HL-60/S4 (cell line): ENCODE results near the gene ZMYM1.
"Not testable (repeated sequence)": the region's sequence is repeated elsewhere in the genome, so short reads cannot be mapped to it uniquely, and the experiment has no call there.

Source experiments
- in situ Hi-C: fragments of 300-500 bp; cut with MboI; formaldehyde crosslinking; loops from 2 replicates; pipeline ENCODE4 v1.14.3; 2022; ENCODE audit warnings: low sequenced_read_pairs

Gene ZMYM1

GRCh38 chr1:35079003-35079930 lies at the start of gene ZMYM1:
Gene ZMYM1, plus strand, starts transcription at chr1:35079385. Its CDS starts 14,603 bp downstream, at chr1:35093988.
- in situ Hi-C loops, result no loop called here

- in situ Hi-C loops, result no loop called here
Observed at GRCh38 chr1:35029761-35030160, 49.4 kb upstream of the ZMYM1 start.

DNA sequence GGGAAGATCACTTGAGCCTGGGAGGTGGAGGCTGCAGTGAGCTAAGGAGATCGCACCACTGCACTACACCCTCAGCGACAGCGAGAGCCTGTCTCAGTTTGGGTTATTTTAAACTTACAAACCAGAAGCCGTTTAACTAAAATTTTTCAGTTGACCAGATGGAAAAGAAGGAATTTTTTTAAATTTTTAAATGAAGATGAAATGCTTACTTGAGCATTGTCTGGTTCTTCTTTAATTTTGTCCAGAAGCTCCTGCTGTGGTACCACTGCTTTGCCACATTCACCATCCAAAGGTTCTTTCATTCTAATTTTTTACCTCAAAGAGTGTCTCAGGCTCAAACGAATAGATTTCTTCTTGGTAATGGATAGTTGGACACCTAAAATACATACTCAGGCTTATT lies 48.8 kb upstream of the ZMYM1 start:
- in situ Hi-C loops, result no loop called here

GRCh38 chr1:35030756-35031446 lies 48.3 kb upstream of the ZMYM1 start:
- in situ Hi-C loops, result no loop called here

DNA sequence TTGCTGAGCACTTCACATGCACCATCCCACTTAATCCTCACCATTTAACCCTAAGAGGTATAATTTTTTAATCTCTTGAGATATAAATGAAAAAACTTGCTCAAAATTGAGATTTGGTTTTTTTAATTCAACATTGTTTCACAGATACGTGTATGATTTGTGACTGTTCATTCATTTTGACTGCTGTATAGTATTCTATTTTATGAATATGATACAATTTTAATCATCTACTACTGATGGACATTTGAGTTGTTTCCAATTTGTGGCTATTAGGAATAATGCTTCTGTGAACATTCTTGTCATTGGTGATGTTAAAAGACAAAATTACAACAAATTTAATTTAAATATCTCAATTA lies 46.8 kb upstream of the ZMYM1 start:
- in situ Hi-C loops, result no loop called here

- in situ Hi-C loops, result no loop called here
Observed at GRCh38 chr1:35033346-35033745, 45.8 kb upstream of the ZMYM1 start.

GRCh38 chr1:35036621-35037020 lies 42.6 kb upstream of the ZMYM1 start:
- in situ Hi-C loops, result no loop called here

- in situ Hi-C loops, result no loop called here
Observed at GRCh38 chr1:35037206-35037605, 42.0 kb upstream of the ZMYM1 start.

GRCh38 chr1:35038723-35039122 lies 40.5 kb upstream of the ZMYM1 start:
- in situ Hi-C loops, result no loop called here

DNA sequence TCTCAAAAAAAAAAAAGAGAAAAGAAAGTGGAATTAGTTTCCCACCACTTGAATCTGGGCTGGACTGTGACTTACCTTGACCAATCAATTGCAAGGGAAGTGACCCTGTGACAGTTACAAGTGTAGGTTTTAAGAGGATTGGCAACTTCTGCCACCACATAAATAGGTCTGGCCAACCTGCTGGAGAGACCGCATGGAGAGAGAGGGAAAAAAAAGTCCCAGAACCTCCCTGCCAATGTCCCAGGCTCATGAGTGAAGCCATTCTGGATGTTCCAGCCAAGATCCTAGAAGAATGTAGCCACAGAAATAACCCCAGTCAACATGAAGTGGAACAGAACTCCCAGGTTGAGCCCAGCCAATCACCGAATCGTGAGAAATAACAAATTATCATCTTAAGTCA lies 35.7 kb upstream of the ZMYM1 start:
- in situ Hi-C loops, result no loop called here

DNA sequence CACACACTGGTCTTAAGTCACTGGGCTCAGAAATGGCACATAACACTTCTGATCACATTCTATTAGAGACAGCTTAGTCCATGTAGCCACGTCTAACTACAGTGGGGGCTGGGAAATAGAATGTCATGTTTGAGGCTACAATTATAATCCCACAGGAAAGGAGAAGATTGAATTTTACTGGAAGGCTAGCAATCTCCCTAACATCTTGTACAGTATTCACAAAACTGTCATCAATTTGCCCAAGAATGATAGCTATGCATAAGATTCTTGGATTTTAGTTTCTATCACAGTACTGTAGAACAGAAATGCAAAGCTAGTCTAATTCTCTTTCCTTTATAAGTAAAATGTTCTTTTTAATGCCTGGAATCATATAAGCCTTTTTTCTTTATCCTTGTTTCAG lies 34.8 kb upstream of the ZMYM1 start:
- in situ Hi-C loops, result no loop called here

GRCh38 chr1:35046730-35047129 lies 32.5 kb upstream of the ZMYM1 start:
- in situ Hi-C loops, result no loop called here

DNA sequence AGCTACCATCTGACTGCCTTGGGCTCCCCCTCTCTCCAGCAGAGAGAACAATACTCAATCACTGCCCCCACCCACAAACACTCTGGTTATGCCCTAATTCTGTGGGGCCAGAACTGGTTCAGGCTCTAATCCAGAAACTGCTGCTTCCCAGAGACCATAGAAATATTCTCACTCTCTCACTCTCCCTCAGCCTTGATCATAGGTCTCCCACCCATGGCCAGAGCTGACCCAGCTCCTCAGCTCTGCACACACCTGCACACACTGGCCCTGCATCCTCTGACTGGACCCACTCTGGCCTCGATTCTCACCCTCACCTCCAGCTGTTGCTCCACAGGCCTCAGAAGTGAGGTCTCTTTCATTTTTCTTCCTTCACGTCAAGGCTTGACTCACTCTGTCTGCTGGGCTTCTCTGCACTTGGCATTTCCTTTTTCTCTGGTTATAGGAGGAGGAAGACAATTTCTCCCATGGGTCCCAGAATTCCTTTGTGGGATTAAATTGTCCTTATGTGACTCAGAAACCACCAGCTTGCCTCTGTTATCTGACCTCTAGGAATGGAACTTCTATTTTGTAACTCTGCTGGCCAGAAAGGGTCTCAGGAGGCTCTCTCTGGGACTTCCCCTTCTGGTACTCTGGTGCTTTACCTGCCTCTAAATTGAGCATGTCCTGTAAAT lies 31.9 kb upstream of the ZMYM1 start:
- in situ Hi-C loops, result no loop called here

DNA sequence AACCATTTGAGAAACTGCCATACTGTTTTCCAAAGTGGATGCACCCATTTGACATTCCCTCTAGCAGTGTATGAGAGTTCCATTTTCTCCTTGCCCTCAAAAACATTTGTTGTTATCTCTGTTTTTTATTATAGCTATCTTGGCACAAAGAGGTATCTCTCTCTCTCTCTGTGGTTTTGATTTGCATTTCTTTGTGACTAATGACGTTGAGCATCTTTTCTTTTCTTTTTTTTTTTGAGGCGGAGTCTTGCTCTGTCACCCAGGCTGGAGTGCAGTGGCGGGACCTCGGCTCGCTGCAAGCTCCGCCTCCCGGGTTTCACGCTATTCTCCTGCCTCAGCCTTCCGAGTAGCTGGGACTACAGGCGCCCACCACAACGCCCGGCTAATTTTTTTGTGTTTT lies 30.1 kb upstream of the ZMYM1 start:
- in situ Hi-C loops, result no loop called here

- in situ Hi-C loops, result no loop called here
Observed at GRCh38 chr1:35053433-35053832, 25.8 kb upstream of the ZMYM1 start.

- in situ Hi-C loops, result not testable (repeated sequence)
Observed at GRCh38 chr1:35054282-35054681, 24.9 kb upstream of the ZMYM1 start.

DNA sequence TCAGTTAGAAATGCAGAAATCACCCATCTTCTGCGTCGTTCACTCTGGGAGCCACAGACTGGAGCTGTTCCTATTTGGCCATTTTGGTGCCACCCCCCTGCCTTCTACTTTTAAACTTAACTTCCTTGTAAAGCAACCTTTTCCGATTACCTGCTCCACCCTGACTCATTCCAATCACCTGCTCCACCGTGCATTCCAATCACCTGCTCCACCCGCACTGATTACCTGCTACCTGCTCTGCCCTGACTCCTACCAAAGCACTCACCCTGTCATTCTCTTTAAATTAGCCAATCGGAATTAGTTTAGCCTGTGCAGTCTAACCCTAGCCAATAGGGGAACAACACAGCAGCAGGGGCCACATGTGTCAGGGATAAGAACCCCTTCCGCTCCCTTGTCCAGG lies 20.9 kb upstream of the ZMYM1 start:
- in situ Hi-C loops, result not testable (repeated sequence)

DNA sequence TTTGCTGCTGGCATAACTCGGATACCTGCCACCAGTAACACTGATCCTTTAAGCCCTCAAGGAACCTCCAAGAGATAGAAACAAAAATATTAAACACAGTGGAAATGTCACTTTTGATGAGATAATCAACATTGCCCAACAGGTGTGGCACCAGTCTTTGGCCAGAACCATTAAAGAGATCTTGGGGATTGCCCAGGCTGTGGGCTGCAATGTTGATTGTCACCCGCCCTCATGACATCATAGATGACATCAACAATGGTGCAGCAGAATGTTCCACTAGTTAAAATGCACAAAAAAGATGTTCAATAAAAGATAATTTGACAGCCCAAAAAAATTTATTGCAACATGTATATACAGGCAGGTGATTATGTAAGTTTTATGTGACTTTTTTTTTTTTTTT lies 20.2 kb upstream of the ZMYM1 start:
- in situ Hi-C loops, result no loop called here

DNA sequence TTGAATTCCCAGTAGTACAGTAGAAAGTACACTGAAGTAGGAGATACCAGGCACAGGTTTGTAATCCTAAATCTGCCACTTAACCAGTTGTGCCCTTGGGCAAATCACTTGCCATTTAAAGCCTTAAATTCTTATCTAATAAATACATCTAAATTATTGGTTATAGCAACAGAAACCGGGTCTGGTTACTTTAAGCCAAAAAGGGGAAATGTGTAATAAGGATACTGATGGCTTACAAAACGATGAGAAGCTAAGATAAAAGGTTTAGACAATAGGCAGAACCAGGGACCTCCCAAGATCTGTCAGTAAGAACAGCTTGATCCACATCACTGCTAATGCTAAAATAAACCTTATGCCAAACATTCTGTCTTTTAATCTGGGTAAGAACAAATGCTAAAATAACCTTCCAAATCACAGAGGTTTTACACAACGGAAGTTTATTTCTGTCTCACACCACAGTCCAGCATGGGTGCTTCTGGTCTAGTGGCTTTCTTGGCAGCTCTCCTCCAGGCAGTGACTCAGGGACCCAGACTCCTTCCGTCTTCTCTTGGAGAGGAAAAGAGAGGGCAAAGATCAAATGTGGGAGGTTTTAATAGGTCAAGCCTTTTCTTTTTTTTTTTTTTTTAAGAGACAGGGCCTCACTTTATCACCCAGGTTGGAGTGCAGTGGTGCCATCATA lies 16.5 kb upstream of the ZMYM1 start:
- in situ Hi-C loops, result no loop called here

DNA sequence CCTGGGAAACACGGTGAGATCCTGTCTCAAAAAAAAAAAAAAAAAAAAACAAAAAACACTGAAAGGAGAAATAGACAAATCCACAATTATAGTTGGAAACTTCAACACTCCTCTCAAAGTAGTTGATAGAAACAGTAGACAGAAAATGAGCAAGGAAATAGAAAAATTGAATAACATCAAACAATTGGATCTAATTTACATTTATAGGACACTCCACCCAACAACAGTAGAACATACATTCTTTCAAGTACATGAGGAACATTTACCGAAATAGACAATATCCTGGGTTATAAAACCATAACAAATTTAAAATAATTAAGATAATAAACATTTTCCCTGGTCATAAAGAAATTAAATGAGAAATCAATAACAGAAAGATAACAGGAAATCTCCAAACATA lies 14.9 kb upstream of the ZMYM1 start:
- in situ Hi-C loops, result no loop called here

DNA sequence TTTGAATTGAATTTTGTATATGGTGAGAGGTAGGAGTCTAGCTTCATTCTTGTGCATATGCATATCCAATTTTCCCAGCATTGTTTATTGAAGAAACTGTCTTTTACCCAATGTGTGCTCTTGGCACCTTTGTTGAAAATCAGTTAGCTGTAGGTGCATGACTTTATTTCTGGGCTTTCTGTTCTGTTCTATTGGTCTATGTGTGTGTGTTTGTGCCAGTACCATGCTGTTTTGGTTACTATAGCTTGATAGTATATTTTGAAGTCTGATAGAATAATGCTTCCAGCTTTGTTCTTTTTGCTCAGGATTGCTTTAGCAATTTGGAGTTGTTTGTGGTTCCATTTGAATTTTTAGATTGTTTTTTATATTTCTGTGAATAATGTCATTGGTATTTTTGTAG lies 9.4 kb upstream of the ZMYM1 start:
- in situ Hi-C loops, result no loop called here
